Measurements from ENCODE around the gene RNF144B.

The RNF144B gene

DNA sequence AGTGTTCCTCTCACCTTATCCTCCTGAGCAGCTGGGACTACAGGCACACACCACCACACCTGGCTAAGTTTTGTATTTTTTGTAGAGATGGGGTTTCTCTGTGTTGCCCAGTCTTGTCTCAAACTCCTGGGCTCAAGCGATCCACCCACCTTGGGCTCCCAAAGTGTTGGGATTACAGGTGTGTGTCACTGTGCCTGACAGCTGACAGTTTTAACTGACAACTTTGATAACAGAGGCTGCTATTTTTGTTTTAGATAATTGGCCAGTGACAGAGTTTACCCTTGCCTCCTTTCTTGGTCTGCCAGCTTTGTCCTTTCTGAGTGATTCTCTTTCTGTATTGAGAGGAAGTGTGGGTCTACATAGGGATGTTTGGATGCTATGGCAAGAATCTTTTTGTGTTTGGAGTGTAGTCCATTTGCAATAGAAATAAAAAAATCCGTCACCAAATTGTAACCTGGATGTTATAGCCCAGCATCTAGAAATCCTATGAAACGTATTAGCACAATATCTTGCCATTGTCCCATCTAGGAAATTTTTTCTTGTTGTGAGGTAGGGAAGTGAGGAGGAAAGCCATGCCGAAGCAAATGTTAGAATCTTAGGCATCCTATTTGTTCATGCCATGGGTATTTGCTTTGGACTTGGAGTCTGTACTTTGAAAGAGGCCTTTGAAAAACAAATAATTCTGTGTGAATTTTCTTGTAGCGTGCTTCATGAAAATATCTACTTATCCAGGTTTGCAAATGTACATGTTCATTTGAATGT, 80.8 kb downstream of the RNF144B start:
- TF ChIP-seq CTCF (IDR thresholded peaks at IDR 0.05) = no peak
- no peak overlapping the region for H3K4me3 Mint-ChIP-seq
- no peaks in the 10 kb centered on the region for H3K9me3 Mint-ChIP-seq
- H3K4me1 Mint-ChIP-seq = peaks cover 5% of the 10 kb centered on the region
- H3K36me3 Mint-ChIP-seq (ENCODE audit: low read depth) = no peaks in the 10 kb centered on the region
- no peak for DNase-seq
- H3K27ac Mint-ChIP-seq = no peak overlapping the region
- H3K27me3 Mint-ChIP-seq (ENCODE audit: low read depth, poor library complexity) = peaks cover 22% of the 10 kb centered on the region

GRCh38 chr6:18468503-18468843, 81.3 kb downstream of the RNF144B start:
- Mint-ChIP-seq H3K27me3 (ENCODE audit: low read depth, poor library complexity) (peaks cover 27% of the 10 kb centered on the region), H3K27ac (no peak overlapping the region), H3K36me3 (ENCODE audit: low read depth) (no peaks in the 10 kb centered on the region)

DNA sequence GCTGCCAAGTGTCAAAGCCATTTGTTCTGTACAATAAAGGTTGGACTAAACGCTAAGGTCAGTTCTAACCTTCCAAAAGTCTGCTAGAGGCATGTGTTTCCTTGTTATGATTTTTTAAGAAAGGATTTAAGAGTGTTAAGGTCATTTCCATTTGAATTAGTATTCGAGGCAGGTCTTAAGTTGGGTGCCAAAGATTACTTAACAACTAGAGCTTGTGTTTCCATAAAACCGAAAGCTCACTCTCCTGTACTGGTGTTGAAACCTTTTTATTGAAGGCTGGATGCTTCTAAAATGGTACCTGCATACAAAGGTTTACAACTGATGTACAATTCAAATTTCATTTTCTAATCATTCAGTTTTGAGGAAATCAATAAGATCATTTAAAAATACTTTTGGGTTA, 82.4 kb downstream of the RNF144B start:
- DNase-seq = no peak
- peaks cover 29% of the 10 kb centered on the region for H3K27me3 Mint-ChIP-seq (ENCODE audit: low read depth, poor library complexity)
- H3K36me3 Mint-ChIP-seq (ENCODE audit: low read depth) = no peaks in the 10 kb centered on the region
- no peak overlapping the region for H3K27ac Mint-ChIP-seq
- no peak for TF ChIP-seq CTCF (IDR thresholded peaks at IDR 0.05)
- H3K4me3 Mint-ChIP-seq = no peak overlapping the region
- peaks cover 5% of the 10 kb centered on the region for H3K4me1 Mint-ChIP-seq
- H3K9me3 Mint-ChIP-seq = no peaks in the 10 kb centered on the region

More at GRCh38 chr6:18468503-18468843, 81.3 kb downstream of the RNF144B start:
- no peak for TF ChIP-seq CTCF (IDR thresholded peaks at IDR 0.05)
- Mint-ChIP-seq H3K4me3 (no peak overlapping the region), H3K4me1 (peaks cover 5% of the 10 kb centered on the region), H3K9me3 (no peaks in the 10 kb centered on the region)
- no peak for DNase-seq

- no peak for DNase-seq
- no peaks in the 10 kb centered on the region for H3K9me3 Mint-ChIP-seq
Observed at GRCh38 chr6:18471232-18471964, 84.2 kb downstream of the RNF144B start.

DNA sequence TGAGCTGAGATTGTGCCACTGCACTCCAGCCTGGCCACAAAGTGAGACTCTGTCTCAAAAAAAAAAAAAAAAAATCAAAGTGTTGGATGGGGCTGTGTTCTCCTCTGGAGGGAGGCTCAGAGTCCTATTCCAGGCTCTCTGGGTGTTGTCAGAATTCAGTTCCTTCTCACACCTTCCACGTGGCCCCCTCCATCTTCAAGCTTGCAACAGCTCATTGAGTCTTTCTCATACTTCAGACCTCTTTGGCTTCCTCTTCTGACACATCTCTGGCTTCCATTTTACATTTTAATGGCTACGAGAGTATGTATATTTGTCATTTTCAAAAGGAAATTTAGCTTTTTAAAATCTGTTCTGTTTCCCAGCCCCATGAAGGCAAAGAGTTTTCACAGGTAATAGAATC, 85.8 kb downstream of the RNF144B start:
- H3K36me3 Mint-ChIP-seq (ENCODE audit: low read depth) = no peaks in the 10 kb centered on the region
- H3K4me1 Mint-ChIP-seq = peaks cover 21% of the 10 kb centered on the region
- DNase-seq = no peak
- H3K9me3 Mint-ChIP-seq = no peaks in the 10 kb centered on the region
- TF ChIP-seq CTCF (IDR thresholded peaks at IDR 0.05) = no peak
- H3K4me3 Mint-ChIP-seq = no peak overlapping the region
- peaks cover 26% of the 10 kb centered on the region for H3K27me3 Mint-ChIP-seq (ENCODE audit: low read depth, poor library complexity)
- H3K27ac Mint-ChIP-seq = no peak overlapping the region

More at GRCh38 chr6:18471232-18471964, 84.2 kb downstream of the RNF144B start:
- H3K4me3 Mint-ChIP-seq = no peak overlapping the region
- peaks cover 29% of the 10 kb centered on the region for H3K27me3 Mint-ChIP-seq (ENCODE audit: low read depth, poor library complexity)
- no peak for TF ChIP-seq CTCF (IDR thresholded peaks at IDR 0.05)
- H3K4me1 Mint-ChIP-seq = peaks cover 8% of the 10 kb centered on the region
- no peaks in the 10 kb centered on the region for H3K36me3 Mint-ChIP-seq (ENCODE audit: low read depth)
- no peak overlapping the region for H3K27ac Mint-ChIP-seq
